ENCODE measurements around the gene IAPP. TPM values are rescaled to one million over a fixed set of nuclear protein-coding genes. Genes with fewer than 3 reads are reported as not detected.
"Not testable (repeated sequence)": the region's sequence is repeated elsewhere in the genome, so short reads cannot be mapped to it uniquely, and the experiment has no call there.

Gene IAPP
- total RNA-seq, 1 experiment from 2014 or later: not detected

GRCh38 chr12:21354641-21355040 lies 18.1 kb upstream of the IAPP start:
- Histone ChIP-seq H3K36me3 (ENCODE audit: control insufficient read depth in 1 of 2, insufficient read depth in 2 of 2, low read length in 2 of 2) (no peaks in the 10 kb centered on the region), H3K27me3 (ENCODE audit: insufficient read depth, low read length) (no peaks in the 10 kb centered on the region), H3K9ac (ENCODE audit: low read length) (no peak overlapping the region), H3K9me3 (ENCODE audit: control insufficient read depth in 1 of 2, insufficient read depth in 1 of 2, low read depth in 1 of 2, low read length in 2 of 2) (no peaks in the 10 kb centered on the region), H3K9me2 (ENCODE audit: insufficient read depth) (no peaks in the 10 kb centered on the region), H3K27ac (ENCODE audit: low read depth, low read length) (no peak overlapping the region), H3K4me2 (ENCODE audit: low read length) (no peak overlapping the region), H2AFZ (ENCODE audit: low read depth, low read length, poor library complexity, severe bottlenecking) (no peak overlapping the region), H3K4me3 (replicated peaks in 1 of 2; ENCODE audit: low read depth in 1 of 2, low read length in 2 of 2) (no peak overlapping the region), H3K79me2 (ENCODE audit: insufficient read depth, low read length) (no peaks in the 10 kb centered on the region), H3K4me1 (ENCODE audit: control insufficient read depth in 1 of 2, insufficient read depth in 2 of 2, low read length in 2 of 2) (no peaks in the 10 kb centered on the region), H4K20me1 (ENCODE audit: insufficient read depth) (no peaks in the 10 kb centered on the region)
- ChIA-PET RAD21 (ENCODE audit: low non-redundant PET in 1 of 2, low total read pairs in 2 of 2, uncharacterized antibody in 2 of 2, unreplicated experiment in 2 of 2) (no interaction called here), POLR2A (no interaction called here), CTCF (no interaction called here)
- TF ChIP-seq ZNF274 (IDR thresholded peaks at IDR 0.05; ENCODE audit: low read depth, low read length): no peak
- ATAC-seq (no peak), DNase-seq (ENCODE audit: low read depth, low spot score) (no peak)
- intact Hi-C loops (cut with micrococcal nuclease): no loop called here
- BruUV-seq (replicated peaks): no TSS peak

- intact Hi-C loops (cut with micrococcal nuclease): loop anchor here (10.0 kb wide), 1 partner anchor 54 kb away; no protein-coding TSS in a partner anchor
- H3K9me2 ChIP-seq (ENCODE audit: insufficient read depth); H3K79me2 ChIP-seq (ENCODE audit: insufficient read depth, low read length); H3K27ac ChIP-seq (ENCODE audit: low read depth, low read length); H3K36me3 ChIP-seq (ENCODE audit: control insufficient read depth in 1 of 2, insufficient read depth in 2 of 2, low read length in 2 of 2); H3K9ac ChIP-seq (ENCODE audit: low read length); RAD21 ChIA-PET (ENCODE audit: low non-redundant PET in 1 of 2, low total read pairs in 2 of 2, uncharacterized antibody in 2 of 2, unreplicated experiment in 2 of 2); H4K20me1 ChIP-seq (ENCODE audit: insufficient read depth); POLR2A ChIA-PET; DNase-seq (ENCODE audit: low read depth, low spot score); H3K4me2 ChIP-seq (ENCODE audit: low read length); ATAC-seq; CTCF ChIA-PET; H3K4me1 ChIP-seq (ENCODE audit: control insufficient read depth in 1 of 2, insufficient read depth in 2 of 2, low read length in 2 of 2); H3K27me3 ChIP-seq (ENCODE audit: insufficient read depth, low read length); H2AFZ ChIP-seq (ENCODE audit: low read depth, low read length, poor library complexity, severe bottlenecking); BruUV-seq (replicated peaks); H3K4me3 ChIP-seq (replicated peaks in 1 of 2; ENCODE audit: low read depth in 1 of 2, low read length in 2 of 2); H3K9me3 ChIP-seq (ENCODE audit: control insufficient read depth in 1 of 2, insufficient read depth in 1 of 2, low read depth in 1 of 2, low read length in 2 of 2): not testable (repeated sequence)
Observed at GRCh38 chr12:21360632-21361031, 12.1 kb upstream of the IAPP start.
